NCI-H1105 treated with DMSO at 0.1 percent for 48 hours (cell line): ENCODE measurements around the gene SFXN3.

Experiments
- DNase-seq: peaks from one replicate; lab custom pipeline; 2025; lab: John Stamatoyannopoulos, UW

Gene SFXN3

DNA sequence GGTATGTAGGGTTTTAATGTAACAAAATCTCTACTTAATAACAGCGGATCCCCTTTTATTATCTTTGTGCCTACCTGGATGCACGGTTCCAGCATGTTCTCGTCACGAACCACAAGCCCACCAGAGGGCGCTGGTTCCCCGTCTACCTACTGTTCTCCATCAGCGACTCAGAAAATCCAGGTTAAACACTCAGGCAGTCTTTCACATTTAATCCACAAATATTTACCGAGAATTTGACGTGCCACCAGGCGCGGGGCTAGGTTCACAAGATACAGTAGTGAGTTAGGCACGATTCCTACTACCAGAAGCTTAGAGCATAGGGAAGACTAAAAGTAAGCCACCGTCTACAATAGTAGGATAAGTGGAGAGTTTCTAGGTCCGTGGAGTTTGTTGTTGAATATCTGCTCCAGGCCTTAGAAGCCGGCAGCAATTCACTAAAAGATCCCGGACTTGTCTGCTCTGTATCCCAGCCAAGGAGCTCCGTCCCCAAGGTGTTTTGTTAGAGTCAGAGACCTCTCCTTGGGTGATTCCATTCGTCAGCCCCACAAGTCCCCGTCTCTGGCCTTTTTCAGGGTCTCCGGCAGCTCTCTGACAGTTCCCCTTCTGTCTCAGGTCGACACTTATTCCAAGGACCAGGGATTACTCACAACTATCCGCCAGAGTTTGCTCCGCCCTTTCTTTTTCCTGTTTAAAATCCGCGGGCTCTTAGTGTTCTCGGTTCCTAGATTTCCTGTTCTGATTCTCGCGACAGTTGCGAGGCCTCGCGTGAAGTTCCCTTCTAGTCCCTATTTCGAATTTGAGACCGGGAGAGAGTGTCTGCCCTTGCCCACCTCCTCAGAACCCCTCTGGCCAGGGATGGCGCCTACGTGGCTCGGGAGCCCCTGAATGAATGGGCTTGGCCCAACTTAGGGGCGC is 29.3 kb downstream of the SFXN3 start:
- peak; percentile 80 for DNase-seq

DNA sequence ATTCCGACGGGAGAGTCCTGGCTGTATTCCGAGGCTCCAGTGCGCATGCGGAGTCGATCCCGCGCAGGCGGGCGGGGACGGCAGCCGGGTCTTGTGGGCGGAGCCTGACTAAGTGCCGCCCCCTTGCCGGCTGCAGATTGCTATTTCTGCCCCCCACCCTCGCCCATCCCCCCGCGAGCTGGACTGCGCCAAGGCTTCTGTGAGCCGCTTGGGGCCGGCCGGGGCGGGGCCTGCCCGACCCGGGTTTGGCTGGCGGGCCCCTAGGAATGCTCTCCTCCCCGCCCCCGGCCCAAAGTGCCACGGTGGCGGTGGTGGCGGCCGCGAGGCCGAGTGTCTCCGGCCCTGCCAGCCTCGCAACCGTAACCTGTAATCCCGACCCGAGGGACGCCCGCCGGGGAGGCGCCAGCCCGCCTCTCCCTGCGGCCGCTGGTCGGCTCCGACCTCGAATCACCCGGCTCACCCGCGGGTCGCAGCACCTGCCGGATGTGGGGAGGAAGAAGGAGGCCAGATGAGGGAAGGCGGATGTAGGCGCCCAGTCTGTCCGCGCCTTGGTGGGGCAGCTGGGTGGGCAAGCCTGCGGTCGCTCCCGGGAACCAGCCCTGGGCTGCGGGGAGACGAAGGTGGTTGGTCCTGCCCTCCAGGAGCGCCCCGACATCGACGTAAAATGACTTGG is 30.1 kb downstream of the SFXN3 start:
- peak; percentile 80 for DNase-seq

DNA sequence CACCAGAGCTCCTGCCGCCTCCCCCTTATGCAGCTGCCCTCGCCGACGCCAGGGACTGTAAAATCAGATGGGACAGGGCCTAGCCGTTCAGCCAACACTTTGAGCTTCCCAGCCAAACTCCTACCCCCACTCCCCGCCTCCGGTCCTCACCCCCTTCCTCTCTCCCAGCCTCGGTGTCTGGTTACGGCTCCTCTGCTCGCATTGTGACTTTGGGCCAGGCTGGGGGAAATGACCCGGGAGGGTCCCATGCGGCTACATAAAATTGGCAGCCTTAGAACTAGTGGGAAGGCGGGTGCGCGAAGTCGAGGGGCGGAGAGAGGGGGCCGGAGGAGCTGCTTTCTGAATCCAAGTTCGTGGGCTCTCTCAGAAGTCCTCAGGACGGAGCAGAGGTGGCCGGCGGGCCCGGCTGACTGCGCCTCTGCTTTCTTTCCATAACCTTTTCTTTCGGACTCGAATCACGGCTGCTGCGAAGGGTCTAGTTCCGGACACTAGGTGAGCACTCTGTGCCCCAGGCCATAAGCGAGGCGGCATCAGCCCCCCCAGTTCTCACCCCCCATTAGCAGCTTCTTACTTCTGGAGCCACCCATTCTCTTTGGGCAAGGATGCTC is 30.7 kb downstream of the SFXN3 start, which contains the start of gene KAZALD1:
KAZALD1 (plus strand) TSS at position 366 of the 608 bp plus-strand sequence. CDS start 604 bp downstream, outside the sequence.
- no peak for DNase-seq

DNA sequence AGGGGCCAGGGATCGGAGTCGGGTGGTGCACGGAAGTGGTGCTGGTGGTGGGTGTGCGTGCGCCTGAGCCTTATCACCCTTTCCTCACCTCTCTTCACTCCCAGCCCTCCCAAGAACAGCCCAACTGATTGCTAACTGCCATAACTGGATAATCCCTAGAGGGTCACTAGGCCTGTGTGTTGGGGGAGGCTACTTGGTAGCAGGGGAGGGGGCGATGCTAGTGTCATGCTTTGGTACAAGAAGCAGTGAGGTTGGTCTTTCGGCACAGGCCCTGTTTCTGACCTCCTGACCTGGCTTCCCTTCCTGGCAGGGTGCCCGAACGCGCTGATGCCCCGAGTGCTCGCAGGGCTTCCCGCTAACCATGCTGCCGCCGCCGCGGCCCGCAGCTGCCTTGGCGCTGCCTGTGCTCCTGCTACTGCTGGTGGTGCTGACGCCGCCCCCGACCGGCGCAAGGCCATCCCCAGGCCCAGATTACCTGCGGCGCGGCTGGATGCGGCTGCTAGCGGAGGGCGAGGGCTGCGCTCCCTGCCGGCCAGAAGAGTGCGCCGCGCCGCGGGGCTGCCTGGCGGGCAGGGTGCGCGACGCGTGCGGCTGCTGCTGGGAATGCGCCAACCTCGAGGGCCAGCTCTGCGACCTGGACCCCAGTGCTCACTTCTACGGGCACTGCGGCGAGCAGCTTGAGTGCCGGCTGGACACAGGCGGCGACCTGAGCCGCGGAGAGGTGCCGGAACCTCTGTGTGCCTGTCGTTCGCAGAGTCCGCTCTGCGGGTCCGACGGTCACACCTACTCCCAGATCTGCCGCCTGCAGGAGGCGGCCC is 31.4 kb downstream of the SFXN3 start:
- peak; percentile 65 for DNase-seq

DNA sequence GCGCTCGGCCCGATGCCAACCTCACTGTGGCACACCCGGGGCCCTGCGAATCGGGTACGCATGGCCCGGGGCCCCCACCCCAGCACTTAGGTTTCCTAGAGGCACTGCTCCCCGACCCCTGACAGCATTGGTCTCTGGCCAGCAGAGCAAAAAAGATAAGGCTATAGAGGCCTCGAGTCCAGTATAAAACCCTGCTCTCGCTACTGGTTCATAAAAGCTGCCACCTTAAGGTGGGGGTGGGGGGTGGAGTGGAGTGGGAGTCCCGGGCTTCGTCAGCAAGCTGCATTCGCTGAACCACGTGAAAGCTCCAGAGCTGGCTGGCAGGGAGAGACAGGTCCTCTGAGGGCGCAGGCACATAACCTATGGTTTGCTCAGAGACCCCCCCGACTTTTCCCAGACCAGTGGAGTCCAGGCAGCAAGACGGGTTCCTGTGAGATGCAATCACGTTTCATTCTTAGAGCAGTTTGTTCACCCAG is 32.1 kb downstream of the SFXN3 start:
- DNase-seq: no peak

DNA sequence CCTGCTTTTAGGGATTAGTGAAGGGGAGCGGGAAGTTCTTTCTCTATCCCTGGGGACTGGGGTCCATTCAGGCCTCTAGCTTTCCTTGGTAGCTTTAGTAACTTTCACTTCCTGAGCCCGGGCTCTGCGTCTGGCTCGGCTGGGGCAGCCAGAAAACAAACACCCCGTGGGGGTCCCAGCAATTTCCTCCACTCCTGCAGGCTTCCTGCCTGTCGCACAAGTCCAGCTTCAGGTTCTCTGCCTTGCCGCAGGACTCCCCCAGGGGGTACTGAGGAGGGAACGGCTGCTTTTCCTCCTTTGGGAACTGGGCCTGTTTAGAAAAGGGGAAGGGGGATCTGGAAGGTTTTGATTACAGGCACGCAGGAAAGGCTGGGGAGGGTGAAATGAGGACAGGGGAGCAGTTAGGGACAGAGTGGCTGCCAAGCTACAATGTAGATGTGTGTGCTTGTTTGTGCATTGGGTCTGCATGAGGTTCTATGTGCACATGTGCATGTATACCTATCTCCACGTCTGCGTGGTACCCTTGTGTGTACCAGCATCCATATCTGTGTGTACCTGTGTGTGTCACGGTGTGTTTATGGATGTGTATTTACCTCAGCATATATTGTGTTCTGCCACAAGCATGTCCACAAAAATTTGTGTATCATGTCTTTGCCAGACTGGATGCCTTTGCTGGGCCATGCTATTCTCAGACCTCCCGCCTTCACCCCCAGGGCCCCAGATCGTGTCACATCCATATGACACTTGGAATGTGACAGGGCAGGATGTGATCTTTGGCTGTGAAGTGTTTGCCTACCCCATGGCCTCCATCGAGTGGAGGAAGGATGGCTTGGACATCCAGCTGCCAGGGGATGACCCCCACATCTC is 32.7 kb downstream of the SFXN3 start:
- no peak for DNase-seq

DNA sequence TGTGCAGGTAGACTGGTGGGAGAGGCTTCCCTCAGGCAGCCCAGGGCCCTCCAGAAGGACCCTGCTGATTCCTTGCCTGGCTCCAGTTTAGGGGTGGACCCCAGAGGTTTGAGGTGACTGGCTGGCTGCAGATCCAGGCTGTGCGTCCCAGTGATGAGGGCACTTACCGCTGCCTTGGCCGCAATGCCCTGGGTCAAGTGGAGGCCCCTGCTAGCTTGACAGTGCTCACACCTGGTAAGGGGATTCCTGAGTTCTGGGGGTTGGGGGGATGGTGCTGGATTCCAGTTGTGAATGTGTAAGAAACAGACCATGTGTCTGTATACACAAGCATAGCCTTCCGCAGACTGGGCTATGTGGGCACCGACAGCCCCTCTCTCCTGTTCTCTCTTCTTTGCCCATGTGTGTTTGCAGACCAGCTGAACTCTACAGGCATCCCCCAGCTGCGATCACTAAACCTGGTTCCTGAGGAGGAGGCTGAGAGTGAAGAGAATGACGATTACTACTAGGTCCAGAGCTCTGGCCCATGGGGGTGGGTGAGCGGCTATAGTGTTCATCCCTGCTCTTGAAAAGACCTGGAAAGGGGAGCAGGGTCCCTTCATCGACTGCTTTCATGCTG is 33.5 kb downstream of the SFXN3 start:
- no peak for DNase-seq

DNA sequence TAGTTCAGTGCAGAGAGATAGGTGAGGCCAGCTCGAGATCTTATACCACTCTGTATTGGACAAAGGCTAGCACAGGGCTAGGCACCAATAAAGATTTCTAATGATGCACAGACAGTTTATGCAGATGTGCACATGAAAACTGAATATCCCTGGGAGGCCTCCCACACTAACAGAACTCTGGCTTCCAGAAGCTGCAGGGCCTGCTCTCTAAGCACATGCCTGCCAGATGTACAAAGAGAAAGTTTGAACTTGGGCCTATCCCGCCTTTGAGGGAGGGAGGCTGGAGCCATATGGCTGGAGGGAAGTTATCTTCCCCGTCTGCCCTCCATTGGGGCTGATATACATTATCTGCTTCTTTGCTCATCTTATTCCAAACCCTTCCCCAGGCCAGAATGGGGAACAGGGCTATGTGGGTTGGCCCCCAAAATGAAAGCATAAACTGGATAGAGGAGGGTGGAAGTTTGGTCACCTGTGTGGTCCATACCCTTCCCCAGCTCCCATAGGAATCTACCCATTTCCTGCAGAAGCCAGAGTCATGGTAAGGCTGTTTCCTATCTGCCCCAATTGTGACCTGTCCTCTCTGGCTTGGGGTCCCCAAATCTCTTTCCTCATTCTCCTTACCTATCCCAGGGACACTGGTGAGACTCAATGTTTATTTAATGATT is 34.6 kb downstream of the SFXN3 start:
- no peak for DNase-seq

DNA sequence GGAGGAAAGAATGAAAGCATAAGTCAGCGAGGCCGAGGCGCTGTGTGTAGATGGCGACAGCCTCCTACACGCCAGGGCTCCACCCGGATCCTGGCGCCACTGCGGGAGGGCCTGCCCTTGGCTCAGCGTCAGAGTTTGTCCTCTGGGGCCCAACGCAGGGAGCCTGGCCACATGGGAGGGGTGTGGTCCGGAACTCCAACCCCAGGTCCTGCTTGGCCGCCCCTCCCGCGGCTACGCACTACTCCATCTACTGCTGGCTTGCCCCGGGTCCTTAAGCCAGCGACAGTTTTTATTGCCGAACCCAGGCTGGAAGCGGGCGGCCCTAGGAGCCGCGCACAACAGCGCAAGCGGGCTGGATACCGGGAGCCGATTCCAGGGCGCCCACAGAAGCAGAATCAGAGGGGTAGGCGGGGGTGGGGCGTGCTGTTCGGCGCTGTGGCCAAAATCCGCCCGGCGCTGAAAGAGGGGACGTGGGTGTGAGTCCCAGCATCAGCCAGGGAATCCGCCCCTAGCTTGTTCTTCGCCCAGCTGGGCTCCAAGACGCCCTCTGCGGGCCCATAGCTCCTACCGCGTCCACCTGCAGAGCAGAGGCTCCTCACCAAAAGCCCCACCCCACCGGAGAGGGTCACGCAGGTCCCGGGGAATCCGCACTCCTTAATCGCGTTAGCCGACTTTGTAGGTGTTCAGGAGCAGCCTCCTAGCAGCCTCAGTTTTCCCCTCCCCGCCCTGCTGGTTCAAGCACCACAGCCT is 35.3 kb downstream of the SFXN3 start:
- DNase-seq: peak; percentile 35

DNA sequence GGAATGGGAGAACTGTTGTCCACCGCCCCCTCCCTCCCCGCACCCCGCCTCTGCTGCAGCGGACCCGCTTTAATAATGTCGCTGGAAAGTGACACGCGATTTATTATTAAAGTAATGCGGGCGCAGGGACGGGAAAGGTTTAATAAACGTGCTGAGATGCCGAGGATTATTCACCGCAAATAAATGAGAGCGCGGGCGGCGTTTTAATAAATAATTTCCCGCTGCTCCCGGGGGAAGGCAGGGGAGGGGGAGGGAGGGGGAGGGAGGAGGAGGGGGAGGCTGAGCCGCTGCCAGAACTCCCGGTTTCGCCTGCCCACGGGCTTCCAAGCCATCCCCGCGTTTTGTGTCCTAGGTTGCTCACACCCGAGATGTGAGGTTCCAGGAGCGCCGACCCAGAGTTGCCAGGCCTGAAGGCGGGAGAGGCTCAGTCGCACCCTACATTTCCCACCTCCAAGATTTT is 35.9 kb downstream of the SFXN3 start:
- DNase-seq: no peak

DNA sequence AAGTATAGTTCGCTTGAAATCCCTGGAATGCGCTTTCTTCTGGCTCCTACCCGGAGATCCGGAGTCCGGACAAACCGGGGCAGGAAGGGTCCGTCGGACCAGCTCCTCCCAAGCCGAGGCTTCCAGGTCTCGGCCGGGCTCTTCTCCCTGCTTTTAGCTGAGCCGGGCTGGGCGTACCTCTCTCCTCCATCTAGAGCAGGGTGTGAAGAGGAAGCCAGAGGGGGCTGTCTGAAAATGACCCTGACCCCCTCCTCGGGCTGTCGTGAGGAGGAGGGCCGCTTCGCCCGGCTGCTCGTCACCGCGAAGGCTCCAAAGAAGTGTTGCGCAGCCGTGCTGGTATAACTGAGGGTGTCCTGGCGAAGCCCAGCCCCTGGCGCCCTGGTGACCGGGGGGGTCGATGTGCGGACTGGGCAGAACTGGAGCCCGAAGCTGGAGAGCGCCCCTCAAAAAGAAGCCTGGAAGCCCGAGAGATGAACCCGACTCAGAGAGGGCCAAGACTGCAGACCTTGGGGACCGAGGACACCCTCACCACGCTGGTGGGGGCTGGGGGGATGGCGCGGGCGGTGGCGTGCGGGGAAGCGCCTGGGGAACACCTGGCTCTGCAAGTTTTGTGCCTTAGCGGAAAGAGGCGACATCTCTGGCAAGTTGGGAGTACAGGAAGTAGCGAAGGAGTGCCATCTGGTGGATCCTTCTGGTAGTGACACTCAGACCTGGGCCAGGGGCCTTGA is 36.5 kb downstream of the SFXN3 start:
- peak; percentile 66 for DNase-seq

DNA sequence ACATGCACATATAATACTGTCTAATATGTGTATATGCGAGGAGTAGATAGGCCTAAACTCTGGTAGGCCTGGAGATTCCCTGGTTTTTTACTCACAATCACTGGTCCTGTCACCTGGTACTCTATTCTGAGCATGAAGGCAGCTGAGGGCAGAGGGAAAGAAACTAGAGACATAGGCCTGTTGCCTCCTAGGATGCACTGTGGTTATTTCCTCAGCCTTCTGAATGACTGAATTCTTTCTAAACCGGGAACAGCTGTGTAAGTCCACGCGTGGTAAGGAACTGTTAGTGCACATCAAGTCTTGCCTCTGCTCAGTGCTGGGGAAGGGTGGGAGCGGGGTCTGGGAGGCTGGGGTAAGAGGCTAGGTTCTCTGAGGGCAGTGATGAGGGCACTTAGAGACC is 38.4 kb downstream of the SFXN3 start:
- DNase-seq: no peak

DNA sequence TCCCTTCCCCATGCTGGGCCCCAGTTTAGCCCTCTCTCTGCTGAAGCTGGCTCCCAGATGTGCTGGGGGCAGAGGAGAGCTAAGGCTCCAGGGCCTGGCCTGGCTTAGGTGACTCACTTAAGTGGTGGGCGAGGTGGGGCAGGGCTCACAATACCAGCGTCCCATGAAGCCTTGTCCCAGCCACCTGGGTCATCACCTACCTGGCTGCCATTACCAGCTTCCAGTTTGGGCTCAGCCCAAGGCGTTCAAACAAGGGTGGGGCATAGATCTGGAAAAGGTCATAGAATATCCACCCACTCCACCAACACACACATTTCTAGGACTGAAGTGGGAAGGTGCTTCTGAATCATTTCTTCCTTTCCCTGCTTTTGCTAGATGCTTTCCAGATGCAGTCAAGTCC is 39.1 kb downstream of the SFXN3 start:
- DNase-seq: no peak

DNA sequence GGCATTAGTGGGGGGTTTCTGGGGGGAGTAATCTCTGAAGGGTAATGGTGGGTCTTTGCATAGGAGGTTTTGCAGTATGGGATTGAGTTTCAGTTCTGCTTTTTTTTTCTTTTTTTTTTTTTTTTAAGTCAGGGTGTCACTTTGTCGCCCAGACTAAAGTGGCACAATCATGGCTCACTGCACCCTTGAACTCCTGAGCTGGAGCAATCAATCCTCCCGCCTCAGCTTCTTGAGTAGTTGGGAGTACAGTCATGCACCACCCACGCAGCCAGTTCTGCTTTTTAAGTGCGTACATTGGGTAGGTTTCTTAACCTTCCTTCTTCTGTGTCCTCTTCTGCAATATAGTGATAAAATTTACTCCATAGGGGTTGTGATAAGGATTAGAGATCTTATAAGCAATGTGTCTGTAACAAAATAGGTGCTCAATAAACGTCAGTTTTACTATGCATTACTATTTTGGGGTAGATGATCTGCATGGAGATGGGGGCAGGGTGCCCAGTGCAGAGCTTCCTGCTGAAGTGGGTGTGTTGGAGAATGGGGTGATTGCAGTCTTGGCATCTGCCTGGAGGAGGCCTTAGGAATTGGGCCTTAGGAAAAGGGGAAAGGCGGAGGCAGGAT is 40.3 kb downstream of the SFXN3 start:
- no peak for DNase-seq

DNA sequence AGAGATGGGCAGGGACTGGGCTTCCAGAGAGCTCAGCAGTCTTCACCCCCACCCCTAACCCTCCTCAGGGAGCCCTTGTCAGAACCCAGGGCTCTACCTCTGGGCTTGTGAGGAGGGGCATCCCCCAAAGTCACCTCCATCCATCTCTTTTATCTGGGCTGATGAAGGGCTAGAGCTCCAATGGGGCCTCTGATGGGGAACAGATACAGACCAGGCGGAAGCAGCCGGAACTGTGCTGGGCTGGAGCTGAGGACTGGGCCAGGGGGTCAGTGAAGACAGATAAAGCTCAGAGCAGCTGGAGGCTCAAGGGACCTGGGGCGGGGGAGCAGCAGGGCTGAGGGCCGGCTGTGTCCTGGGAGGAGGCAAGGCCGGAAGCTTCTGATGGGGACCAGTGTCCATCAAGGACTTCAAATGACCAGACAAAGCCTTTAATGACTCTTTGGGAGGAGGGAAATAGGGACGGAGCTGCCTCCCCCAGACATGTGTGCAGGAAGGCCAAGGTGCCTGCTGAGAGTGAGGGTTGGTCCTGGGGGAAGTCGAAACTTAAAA is 40.9 kb downstream of the SFXN3 start:
- no peak for DNase-seq

DNA sequence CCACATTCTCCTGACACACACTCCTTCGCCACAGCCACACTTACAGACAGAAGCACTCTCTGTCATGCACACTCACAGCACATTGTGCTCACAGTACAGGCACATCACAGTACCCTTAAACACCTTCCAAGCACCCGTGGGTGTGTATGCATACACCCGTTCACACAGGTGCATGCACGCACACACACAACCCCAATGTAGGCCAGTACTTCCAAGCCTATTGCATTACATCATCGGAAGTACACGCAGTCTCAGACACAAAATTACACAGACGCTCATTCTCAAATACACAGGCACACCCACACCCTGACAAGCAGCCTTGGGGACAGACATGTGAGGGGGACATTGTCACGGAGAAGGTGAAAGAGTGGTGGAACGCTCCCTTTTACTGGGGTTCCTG is 41.9 kb downstream of the SFXN3 start:
- no peak for DNase-seq

DNA sequence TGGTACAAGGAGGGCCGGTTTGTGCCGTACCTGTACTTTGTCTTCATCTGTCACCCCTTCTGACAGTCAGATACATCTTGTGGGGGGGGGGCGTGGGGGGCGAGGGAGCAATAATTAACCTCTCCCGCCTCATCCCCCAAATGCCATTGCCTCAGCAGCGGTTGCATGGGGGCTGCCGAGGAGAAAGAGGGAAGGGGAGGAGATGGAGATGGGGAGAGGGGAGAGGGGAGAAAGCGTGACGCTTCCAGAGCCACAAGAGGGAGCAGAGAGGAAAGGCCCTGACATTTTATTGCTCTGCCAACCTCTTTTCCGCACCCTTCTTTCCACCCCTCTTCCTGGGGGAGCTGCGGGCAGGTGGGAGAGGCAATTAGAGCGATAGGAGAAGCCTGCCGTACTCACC is 42.6 kb downstream of the SFXN3 start:
- no peak for DNase-seq

DNA sequence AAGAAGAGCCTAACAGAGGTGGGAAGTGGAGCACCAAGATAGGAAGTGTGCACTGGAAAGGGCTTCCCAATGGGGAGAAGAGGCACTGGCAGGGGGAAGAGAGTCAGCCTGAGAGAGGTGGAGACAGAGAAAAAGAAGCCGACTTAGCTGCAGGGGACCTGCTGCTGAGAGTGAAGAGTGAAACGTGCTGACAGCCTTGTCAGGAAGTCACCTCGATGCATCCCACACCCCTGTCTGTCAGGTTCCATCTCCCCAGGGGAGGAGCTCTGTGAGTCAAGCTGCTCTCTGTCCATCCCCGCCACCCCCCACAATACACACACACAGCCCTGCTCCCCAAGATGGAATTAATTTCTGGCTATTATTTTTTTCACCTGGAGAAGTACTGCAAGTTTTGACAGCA is 44.7 kb downstream of the SFXN3 start:
- DNase-seq: no peak
